GM12892 (cell line): Measurements from ENCODE around the gene GLB1L3.

Experiments
- POLR2A ChIP-seq: IDR thresholded peaks from 2 replicates; pipeline ENCODE4 v1.6.1; 2011; ENCODE audit warnings: low read depth, low read length, control low read depth
- POLR2AphosphoS5 ChIP-seq: IDR thresholded peaks from 2 replicates; pipeline ENCODE4 v1.6.1; 2011; ENCODE audit warnings: low read depth, low read length, control low read depth
- TAF1 ChIP-seq: IDR thresholded peaks from 2 replicates; pipeline ENCODE4 v1.6.1; 2011; ENCODE audit warnings: low read depth, mild to moderate bottlenecking, control low read depth, low read length, borderline replicate concordance

- no peak for TF ChIP-seq POLR2AphosphoS5
- TF ChIP-seq POLR2A: peak; percentile 38; the same call in 1 of the 2 replicates
- TF ChIP-seq TAF1: no peak
Observed at GRCh38 chr11:134275534-134276395, at the start of gene GLB1L3.
